Left lung (tissue), 10 donors: ENCODE data around the gene PRPF8. TPM values are rescaled to one million over a fixed set of nuclear protein-coding genes. Genes with fewer than 3 reads are reported as not detected.

Source experiments
- ATAC-seq: fragments of 200-7000 bp; cut with Tn5 transposase; one replicate; pipeline ENCODE4 v1.9.1; 2020; ENCODE audit warnings: moderate library complexity
- DNase-seq, 4 donors: peaks; one replicate each; pipeline ENCODE4 v3.0.0-alpha.2; 2013 to 2020
- H3K27ac ChIP-seq, 2 donors: fragments of 200-600 bp; sonication (generic) in 1 of 2; one replicate each; pipeline versions ENCODE4 v1.5.0 to v1.8.0; 2020 to 2021
- H3K27me3 ChIP-seq, 2 donors: fragments of 200-600 bp; sonication (generic) in 1 of 2; one replicate each; pipeline versions ENCODE4 v1.5.0 to v1.8.0; 2020 to 2021
- H3K36me3 ChIP-seq, 2 donors: fragments of 200-600 bp; sonication (generic) in 1 of 2; one replicate each; pipeline versions ENCODE4 v1.5.0 to v1.8.0; 2020 to 2021
- H3K4me1 ChIP-seq, 2 donors: fragments of 200-600 bp; one replicate each; pipeline ENCODE4 v1.8.0; 2021
- H3K4me3 ChIP-seq, 2 donors: fragments of 200-600 bp; sonication (generic) in 1 of 2; one replicate each; pipeline versions ENCODE4 v1.5.0 to v1.8.0; 2020 to 2021; ENCODE audit warnings: mild to moderate bottlenecking in 1 of 2
- H3K9me3 ChIP-seq, 2 donors: fragments of 200-600 bp; sonication (generic) in 1 of 2; one replicate each; pipeline versions ENCODE4 v1.5.0 to v1.8.0; 2020 to 2021
- CTCF ChIP-seq, 2 donors: fragments of 200-600 bp; sonication (generic) in 1 of 2; IDR thresholded peaks; one replicate each; pipeline versions ENCODE4 v1.5.0 to v1.8.0; 2021; ENCODE audit warnings: antibody characterized with exemption in 2 of 2
- intact Hi-C, 2 donors: fragments of 100-400 bp; cut with DNase I; formaldehyde crosslinking; loops; one replicate each; pipeline versions ENCODE4 v1.11.2 to v1.14.2; 2022
- polyA plus RNA-seq, 6 donors: library from polyadenylated mRNA; unstranded; fragments of 120-200 nt; gene quantifications; one replicate each; pipeline ENCODE4 v1.2.1, GENCODE V29; 2013; ENCODE audit not compliant: insufficient read length in 6 of 6
- total RNA-seq, 2 donors: library from RNA; stranded (reverse); fragmentation: NEBNext Ultra II Directional; extraction: Animal tissue kit (Norgen Biotek cat#: 25700); gene quantifications; one replicate each; pipeline ENCODE4 v1.2.1, GENCODE V29; 2021
- donor health status: DM: no; HTN: yes; CAD: no.
- donor health status: DM: no; HTN: no; CAD: no.

The PRPF8 gene
- total and polyA plus RNA-seq, 8 donors, result 230 to 364 (median 329) TPM

DNA sequence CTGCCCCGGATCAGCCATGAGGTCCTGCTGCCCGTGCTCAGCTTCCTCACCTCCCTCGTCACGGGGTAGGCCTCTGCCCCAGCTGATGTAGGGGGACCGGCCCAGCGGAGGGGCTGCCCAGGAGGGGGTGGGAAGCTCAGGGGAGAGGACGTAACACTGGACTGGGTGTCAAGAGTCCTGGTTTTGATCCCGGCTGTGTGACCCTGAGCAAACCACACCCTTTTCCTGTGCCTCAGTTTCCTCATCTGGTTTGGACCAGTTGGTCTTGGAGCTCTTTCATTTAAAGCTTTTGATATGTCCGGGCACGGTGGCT lies 46.5 kb upstream of the PRPF8 start:
- no peak for TF ChIP-seq CTCF (IDR thresholded peaks at IDR 0.05)
- Histone ChIP-seq H3K27me3 (no peaks in the 10 kb centered on the region), H3K9me3 (no peaks in the 10 kb centered on the region), H3K4me3 (no peak overlapping the region), H3K27ac (peak overlapping the region in 1 of 2 donors; percentile 78), H3K36me3 (peaks cover 0 to 96% of the 10 kb centered on the region in 2 donors), H3K4me1 (peaks cover 7 to 59% of the 10 kb centered on the region in 2 donors)
- DNase-seq (no peak), ATAC-seq (no peak)
- intact Hi-C loops, result no loop called here

GRCh38 chr17:1730326-1731193 lies 45.9 kb upstream of the PRPF8 start:
- no peaks in the 10 kb centered on the region for H3K9me3 ChIP-seq
- DNase-seq, result peak in 3 of 4 donors; percentile 75 to 86 (median 79)
- H3K4me1 ChIP-seq, result peaks cover 6 to 59% of the 10 kb centered on the region in 2 donors
- peak; percentile 75 for ATAC-seq
- intact Hi-C loops, result no loop called here
- H3K27ac ChIP-seq, result peak overlapping the region; percentile 45 to 78
- TF ChIP-seq CTCF (IDR thresholded peaks at IDR 0.05), result no peak
- peak overlapping the region in 1 of 2 donors; percentile 10 for H3K4me3 ChIP-seq
- no peaks in the 10 kb centered on the region for H3K27me3 ChIP-seq
- peaks cover 0 to 93% of the 10 kb centered on the region in 2 donors for H3K36me3 ChIP-seq

GRCh38 chr17:1729966-1730325 lies 45.3 kb upstream of the PRPF8 start:
- ATAC-seq (peak; percentile 37), DNase-seq (no peak)
- peaks cover 10 to 63% of the 10 kb centered on the region in 2 donors for H3K4me1 ChIP-seq
- H3K27ac ChIP-seq, result peak overlapping the region; percentile 45 to 78
- intact Hi-C loops, result loop anchor here (5.0 to 10.0 kb wide), 2 partner anchors 42 to 45 kb away; no protein-coding TSS in a partner anchor
- H3K27me3 ChIP-seq, result no peaks in the 10 kb centered on the region
- peaks cover 0 to 86% of the 10 kb centered on the region in 2 donors for H3K36me3 ChIP-seq
- H3K9me3 ChIP-seq, result no peaks in the 10 kb centered on the region
- H3K4me3 ChIP-seq, result peak overlapping the region in 1 of 2 donors; percentile 10
- TF ChIP-seq CTCF (IDR thresholded peaks at IDR 0.05), result no peak

- Histone ChIP-seq H3K27me3 (no peaks in the 10 kb centered on the region), H3K36me3 (peaks cover 0 to 68% of the 10 kb centered on the region in 2 donors), H3K27ac (no peak overlapping the region), H3K4me1 (peaks cover 16 to 78% of the 10 kb centered on the region in 2 donors), H3K9me3 (no peaks in the 10 kb centered on the region), H3K4me3 (no peak overlapping the region)
- ATAC-seq (no peak), DNase-seq (peak in 1 of 4 donors; percentile 80)
- intact Hi-C loops, result loop anchor here (5.0 to 10.0 kb wide), 2 partner anchors 44 to 47 kb away; no protein-coding TSS in a partner anchor
- no peak for TF ChIP-seq CTCF (IDR thresholded peaks at IDR 0.05)
Observed at GRCh38 chr17:1727876-1728630, 43.4 kb upstream of the PRPF8 start.
